ENCODE results near the gene COBLL1.

COBLL1 gene

GRCh38 chr2:164688896-164689419, 152.7 kb downstream of the COBLL1 start:
- TF ChIP-seq CTCF (conservative IDR thresholded peaks at IDR 0.05; ENCODE audit: low read depth, low read length) = no peak
- DNase-seq (ENCODE audit: low read depth) = no peak
- no peak overlapping the region for H3K4me3 ChIP-seq (ENCODE audit: low read depth, low read length)

GRCh38 chr2:164681009-164681408, 160.6 kb downstream of the COBLL1 start:
- no peak for TF ChIP-seq CTCF (conservative IDR thresholded peaks at IDR 0.05; ENCODE audit: low read depth, low read length)
- H3K4me3 ChIP-seq (ENCODE audit: low read depth, low read length) = no peak overlapping the region
- DNase-seq (ENCODE audit: low read depth) = no peak

- no peak overlapping the region for H3K4me3 ChIP-seq (ENCODE audit: low read depth, low read length)
- no peak for TF ChIP-seq CTCF (conservative IDR thresholded peaks at IDR 0.05; ENCODE audit: low read depth, low read length)
- DNase-seq (ENCODE audit: low read depth) = no peak
Observed at GRCh38 chr2:164678631-164679149, 162.9 kb downstream of the COBLL1 start.

GRCh38 chr2:164677733-164678132, 163.9 kb downstream of the COBLL1 start:
- DNase-seq (ENCODE audit: low read depth) = no peak
- H3K4me3 ChIP-seq (ENCODE audit: low read depth, low read length) = no peak overlapping the region
- no peak for TF ChIP-seq CTCF (conservative IDR thresholded peaks at IDR 0.05; ENCODE audit: low read depth, low read length)

GRCh38 chr2:164677271-164677670, 164.4 kb downstream of the COBLL1 start:
- H3K4me3 ChIP-seq (ENCODE audit: low read depth, low read length) = no peak overlapping the region
- no peak for DNase-seq (ENCODE audit: low read depth)
- TF ChIP-seq CTCF (conservative IDR thresholded peaks at IDR 0.05; ENCODE audit: low read depth, low read length) = no peak

- no peak for DNase-seq (ENCODE audit: low read depth)
Observed at GRCh38 chr2:164675687-164676086, 165.9 kb downstream of the COBLL1 start.

More at GRCh38 chr2:164675687-164676086, 165.9 kb downstream of the COBLL1 start:
- no peak overlapping the region for H3K4me3 ChIP-seq (ENCODE audit: low read depth, low read length)
- no peak for TF ChIP-seq CTCF (conservative IDR thresholded peaks at IDR 0.05; ENCODE audit: low read depth, low read length)
